ENCODE results near the gene ZNF407.

ZNF407 gene

DNA sequence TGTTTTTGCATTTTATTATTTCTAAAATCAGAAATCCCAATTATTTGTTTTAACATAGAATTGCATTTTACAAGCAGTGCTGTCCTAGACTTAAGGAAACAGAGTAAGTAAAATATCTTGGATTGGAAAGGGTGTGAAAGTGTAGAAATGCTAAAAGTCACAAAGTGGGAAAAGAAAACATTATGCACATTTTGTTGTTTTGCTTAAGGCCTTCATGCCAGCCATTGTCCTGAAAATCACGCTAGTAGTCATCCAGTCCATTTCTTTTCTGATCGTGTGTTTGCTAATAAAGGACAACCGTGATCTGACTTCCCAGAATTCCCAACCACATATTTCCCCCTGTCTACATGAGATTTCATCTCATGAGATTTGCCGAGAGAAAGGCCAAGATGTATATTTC, 412.2 kb downstream of the ZNF407 start:
- DNase-seq (ENCODE audit: low read depth): no peak

DNA sequence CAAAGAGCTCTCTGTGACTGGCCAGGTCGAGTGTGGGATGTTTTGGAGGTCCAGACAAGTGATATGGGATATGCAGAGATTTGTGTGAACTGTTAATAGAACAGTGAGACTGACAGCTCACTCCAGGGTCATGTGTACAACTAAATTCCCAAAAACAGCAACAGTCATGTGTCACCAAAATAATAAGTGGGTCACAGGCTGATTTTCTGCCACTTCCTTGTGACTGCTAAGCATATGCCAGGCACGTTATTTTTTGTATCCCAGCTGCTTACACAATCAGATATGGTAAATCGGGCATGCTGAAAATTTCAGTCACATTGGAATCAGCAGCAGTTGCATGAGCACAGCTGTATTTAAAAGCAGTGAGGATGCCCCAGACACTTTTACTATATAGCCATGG, 412.6 kb downstream of the ZNF407 start:
- no peak for DNase-seq (ENCODE audit: low read depth)

DNA sequence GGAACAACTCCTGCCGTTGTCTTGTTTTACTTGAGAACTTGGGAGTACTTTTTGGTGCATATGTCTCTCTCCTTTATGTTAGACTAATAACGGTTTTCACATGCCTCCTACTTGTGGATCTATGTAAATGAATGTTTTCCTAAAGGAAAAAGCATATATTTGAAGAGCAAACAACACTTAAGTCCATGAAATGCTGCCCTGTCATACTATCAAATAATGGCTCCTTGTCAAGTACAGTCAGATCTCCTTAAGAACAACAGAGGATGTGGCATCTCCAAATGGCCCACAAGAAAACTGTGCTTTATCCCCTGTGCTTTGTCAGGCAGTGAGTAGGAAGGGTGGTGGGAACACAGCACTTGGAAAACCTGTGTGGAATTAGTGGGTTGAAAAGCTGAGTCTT, 413.0 kb downstream of the ZNF407 start:
- no peak for DNase-seq (ENCODE audit: low read depth)

DNA sequence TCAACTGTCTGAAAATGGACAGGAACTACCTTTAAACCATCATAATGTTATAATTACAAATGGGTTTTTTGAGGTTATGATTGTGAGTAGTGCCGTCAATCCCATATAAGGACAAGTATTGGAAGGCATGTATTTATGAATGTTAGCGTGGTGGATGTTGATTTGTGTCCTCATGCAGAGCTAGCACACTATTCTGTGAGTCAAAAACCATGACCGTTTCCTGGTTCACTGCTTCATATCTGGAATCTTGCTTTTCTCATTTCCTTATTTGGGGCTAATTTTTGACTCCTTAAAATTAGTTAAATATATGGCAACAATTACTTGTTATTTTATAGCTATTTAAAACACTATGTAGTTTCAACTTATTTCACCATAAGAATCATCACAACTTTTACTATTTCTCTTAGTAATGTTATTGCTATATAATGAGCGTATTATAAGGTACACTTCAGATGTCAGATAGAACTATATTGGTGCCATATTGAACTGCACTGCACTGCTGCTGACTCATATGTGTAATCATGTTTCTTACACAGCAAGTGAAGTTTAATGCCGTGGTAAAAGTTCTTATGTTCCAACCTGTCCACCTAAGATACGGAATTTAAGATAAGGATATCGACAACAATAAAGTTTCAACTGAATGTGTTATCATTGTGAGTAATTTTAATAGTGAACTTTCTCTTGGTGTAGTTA, 418.5 kb downstream of the ZNF407 start:
- DNase-seq (ENCODE audit: low read depth): no peak

DNA sequence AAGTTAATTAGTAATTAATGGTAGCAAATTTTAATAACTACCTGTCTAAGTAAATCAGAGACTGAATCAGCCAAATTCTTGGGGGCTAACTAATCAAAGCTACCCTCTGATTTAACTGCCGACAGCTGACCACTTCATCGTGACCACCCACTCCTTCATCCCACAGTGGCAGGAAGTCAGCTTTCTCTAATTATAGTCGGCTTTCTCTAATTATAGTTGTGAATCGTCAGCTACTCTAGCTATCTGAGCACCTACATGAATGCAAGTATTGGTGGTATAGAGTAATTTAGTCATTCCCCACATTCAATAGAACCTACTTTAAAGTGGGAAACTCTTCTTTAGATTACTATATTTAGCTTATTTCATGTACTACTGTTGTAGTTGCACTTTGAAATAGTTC, 425.8 kb downstream of the ZNF407 start:
- DNase-seq (ENCODE audit: low read depth): no peak

DNA sequence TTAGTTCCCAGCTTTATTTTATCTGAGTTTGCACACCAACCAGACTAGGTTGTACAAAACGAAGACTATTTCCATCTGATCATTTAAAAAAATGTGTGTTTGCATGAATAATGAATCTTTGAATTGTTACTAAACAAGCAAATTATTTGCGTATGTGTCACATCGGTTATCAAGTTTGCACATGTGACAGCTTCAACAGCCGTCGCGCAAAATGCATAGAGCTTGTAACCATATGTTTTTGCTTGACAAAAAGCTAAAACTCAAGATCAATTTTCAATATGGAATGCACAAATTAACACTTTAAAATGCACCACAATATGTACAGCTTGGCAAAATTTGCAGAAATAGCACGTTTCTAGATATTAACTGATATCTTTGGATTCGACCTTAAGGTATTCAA, 427.2 kb downstream of the ZNF407 start:
- no peak for DNase-seq (ENCODE audit: low read depth)

DNA sequence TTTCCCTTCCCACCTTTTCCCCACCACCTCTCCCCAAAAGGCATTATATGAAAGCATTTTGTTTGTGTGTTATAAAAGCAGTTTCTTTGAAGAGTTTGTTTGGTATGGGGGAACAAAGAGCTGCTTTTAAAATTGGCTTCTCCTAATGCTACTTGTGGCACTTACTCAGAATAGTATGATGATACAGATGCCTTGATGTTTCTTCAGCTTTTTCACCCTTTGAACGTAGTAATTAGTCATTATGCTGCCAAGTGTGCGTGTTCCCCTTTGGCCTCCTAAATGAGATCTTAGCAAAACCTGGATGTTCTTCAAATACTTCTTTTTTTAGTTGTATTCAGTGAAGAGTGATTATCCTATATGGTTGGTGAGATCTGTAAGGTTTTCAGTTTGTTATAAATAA, 427.9 kb downstream of the ZNF407 start:
- DNase-seq (ENCODE audit: low read depth): no peak

DNA sequence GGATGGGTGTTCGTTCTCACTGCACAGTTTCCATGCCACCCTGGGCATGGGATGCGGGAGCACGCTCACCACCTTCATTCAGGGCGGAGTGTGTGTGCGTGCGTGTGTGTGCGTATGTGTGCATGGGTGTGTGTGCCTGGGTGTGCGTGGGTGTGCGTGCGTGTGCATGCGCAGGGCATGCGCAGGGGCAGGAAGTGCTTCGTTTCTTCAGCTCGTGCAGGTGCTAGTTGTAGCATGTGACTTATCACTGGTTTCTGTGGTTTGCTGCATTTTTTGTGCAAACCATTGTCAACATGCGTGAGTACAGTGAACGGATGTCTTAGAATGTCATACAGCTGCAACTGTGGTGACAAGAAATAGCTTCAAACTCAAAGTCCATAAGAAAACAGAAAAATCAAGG, 431.8 kb downstream of the ZNF407 start:
- no peak for DNase-seq (ENCODE audit: low read depth)

DNA sequence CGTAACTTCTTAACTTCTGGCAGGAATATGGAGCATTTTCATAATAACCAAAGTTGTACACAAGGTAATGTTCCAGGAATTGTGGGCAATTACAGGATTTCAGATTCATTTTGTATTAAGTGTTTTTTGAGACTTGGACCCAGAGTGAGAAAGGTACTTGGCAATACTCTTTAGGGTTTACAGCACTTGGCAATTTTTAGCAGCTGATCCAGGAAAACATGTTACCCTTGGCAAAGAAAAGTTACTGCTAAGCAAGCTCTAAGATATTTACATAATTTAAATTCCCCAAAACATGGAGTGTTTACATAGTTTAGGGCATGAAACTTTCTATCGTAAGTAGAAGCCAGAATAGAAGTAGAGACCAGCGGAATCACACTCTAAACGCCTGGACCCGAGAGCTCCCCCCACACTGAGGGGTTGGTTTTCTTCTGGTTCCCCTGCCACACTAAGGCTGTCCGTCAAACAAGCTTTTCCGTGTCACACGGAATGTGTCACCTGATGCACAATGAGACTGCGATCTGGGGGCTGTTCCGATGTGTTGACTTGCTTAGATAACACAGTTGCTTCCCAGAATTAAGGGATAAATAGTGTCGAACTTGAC, 434.1 kb downstream of the ZNF407 start:
- DNase-seq (ENCODE audit: low read depth): no peak

DNA sequence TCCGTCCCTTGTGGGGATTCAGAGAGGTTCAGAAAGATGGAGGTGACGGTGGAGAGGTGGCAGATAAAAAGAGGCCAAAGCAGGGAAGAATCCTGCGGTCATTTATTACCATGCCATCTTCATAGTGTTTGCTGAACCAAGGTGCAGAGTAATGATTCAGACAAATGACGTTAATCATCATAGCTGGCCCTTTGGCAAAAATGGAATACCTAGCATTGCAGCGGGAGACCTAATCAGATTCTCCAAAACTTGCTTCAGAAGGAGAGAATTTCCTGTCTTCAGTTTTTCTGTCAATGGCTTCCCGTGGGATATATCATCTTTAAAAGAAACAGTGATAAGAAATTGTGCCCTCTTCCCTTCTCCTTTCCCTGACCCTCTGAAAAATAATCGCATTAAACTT, 435.8 kb downstream of the ZNF407 start:
- no peak for DNase-seq (ENCODE audit: low read depth)

DNA sequence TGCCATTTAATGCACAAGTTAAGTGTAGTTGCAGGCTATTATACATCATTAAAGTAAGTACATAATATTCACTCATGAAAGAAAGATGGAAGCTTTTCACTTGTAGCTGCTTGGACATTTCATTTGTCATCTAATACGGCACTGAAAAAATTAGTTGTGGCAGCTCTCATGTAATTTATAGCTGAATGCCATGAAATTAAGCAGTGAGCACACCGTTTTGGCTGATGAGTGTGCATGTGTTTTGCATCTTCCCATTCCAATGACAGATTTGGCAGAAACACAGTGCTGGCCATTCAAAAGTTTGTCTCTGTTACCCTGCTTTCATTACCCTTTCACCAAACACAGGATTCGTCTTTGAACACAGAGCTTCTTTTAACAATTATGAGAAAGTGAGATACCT, 437.3 kb downstream of the ZNF407 start:
- DNase-seq (ENCODE audit: low read depth): no peak

DNA sequence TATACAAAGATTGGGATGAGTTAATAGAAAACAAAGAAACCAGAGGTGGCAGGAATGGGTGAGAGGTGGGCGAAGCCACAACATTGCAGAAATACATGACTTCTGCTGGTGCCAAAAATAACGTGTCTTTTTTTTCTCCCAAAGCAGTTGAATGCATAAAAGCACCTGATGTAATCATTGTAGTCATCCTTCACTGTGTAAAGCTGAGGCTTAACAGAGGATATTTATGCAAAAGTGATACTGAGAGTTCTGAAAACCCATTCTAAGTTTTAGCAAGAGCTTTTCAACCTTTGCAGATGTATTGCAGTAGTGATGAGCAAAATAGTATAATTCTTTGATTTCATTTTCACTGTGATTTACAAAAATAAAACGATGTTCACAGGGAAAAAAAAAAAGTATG, 438.3 kb downstream of the ZNF407 start:
- DNase-seq (ENCODE audit: low read depth): no peak

DNA sequence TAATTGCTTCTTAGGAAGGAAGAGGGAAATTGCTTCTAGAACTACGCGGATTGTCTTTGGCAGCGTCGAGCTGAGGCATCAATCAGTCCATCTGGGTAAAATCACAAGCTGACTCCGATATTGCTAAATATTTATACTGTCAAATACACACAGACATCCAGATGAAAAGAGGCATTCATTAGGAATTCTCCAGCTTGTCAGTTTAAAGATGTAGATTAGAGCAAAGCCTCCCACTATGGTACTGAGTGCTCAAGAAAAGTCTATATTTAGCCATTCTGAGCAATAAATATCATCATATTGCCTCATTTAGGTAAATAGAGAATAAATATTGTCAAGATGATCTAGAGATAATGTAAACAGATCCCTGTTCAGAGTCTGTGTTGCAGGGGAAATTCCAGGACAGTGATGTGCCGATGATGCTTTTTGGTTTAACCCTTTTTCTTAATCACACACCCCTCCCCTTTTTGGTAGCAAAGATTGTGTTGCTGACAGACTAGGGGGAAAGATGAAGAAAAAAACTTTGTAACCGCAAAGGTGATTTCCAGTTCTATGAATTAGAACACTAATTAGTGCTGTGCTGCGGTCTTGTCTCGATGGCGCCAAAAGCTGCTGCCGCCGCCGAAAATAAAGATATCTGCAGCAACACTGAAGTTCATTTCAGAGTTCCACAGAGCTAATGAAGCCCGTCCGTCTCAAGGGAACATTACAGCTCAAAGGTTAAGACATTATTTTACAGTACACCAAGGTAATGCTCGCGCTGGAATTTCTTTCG, 439.4 kb downstream of the ZNF407 start:
- no peak for DNase-seq (ENCODE audit: low read depth)

DNA sequence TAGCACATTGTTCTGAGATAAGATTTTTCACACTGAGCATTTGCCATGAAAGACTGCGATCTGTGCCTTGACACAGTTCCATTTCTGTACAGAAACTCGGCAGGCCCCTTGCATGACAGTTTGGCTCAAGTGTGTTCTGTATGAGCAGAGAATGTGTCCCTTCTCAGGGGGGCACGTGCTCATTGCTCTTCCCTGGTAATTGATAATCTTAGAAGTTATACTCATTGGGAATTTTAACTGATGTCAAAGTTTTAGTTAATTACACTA, 440.0 kb downstream of the ZNF407 start:
- no peak for DNase-seq (ENCODE audit: low read depth)

DNA sequence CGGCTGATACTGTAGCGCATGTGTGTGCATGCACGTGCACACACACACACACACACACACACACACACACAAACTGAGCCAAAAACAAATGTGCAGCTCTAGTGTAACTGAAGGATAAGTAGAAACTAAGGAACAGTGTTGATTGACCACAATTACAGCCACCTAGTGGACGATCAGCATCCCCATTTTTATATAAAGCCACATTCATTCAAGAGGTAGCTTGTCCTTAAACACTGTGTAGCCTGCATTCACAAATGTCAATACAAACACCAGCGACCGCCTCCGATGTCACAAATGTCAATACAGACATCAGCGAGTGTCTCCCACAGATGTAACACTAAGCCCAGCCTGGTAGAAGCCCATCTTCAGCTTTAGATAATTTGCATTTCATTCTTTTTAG, 443.9 kb downstream of the ZNF407 start:
- no peak for DNase-seq (ENCODE audit: low read depth)

DNA sequence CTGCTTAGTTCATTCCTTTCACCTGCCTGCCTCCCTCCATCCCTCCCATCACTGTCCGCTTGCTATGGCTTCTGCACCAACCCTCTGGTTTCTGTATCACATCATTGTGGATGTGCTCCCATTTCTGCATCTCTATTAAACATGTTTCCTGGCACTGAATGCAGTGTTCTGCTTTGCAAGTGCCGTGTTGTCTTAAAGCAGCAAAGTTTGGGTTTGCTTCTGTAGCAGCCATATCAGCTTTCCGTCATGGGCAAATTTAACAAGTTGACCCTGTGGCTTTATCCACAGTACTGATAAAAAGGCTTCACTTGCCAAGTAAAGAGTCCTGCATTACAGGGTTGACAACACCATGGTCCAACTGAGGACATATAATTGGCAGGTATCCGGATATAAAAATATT, 445.8 kb downstream of the ZNF407 start:
- DNase-seq (ENCODE audit: low read depth): no peak

DNA sequence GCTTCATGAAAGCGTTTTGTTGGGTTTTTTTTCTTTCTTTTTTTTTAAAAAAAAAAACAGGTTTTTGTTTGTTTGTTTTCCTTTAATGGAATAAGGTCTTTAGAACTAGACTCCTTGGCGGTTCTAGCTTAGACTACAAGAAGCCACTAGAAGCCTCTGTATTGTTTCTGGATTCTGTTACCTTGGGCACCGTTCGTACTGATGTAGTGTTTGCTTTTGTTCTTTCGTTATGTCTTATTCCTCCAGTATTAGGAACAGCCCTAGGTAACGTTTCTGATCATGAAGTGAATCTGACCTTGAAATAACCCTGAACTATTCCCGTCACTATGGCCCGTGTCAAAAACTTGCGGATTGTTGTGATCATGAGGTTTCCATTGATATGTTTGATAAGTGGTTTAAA, 446.6 kb downstream of the ZNF407 start:
- DNase-seq (ENCODE audit: low read depth): no peak

DNA sequence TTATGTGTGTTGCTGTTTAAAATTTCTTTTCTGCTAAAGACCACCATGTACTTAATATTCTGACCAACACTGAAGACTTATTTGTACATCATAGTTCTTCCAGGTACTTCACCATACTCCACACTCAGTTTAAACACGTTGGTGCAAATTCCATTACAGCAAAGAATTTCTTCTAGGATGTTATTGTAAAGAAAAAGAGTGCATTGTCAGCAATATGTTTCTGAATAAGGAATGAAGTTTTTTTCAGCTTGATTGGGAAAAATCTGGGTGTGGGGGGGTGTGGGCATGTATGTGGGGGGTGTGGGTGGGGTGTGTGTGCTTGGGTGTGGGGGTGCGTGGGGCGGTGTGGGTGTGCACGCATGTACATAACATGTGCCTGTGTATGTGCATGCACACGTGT, 447.1 kb downstream of the ZNF407 start:
- DNase-seq (ENCODE audit: low read depth): no peak

DNA sequence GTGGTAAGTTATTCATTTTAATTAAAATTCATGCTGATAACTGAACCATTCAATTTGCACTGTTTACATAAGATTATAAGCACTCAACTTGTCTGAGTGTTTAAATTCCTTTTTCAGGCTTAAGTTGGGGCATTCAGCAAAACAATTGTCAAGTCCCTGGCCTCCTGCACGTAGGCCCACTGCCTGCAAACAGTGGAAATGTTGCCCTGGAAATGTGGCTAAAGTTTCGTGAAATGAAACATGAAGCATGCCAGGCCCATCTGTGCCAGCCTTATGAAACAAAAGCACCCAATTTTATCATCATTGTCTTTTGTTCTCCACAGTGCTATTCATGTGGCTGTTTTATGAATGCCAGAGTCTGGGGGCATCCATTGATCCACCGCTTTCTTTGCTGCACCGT, 447.6 kb downstream of the ZNF407 start:
- DNase-seq (ENCODE audit: low read depth): no peak

DNA sequence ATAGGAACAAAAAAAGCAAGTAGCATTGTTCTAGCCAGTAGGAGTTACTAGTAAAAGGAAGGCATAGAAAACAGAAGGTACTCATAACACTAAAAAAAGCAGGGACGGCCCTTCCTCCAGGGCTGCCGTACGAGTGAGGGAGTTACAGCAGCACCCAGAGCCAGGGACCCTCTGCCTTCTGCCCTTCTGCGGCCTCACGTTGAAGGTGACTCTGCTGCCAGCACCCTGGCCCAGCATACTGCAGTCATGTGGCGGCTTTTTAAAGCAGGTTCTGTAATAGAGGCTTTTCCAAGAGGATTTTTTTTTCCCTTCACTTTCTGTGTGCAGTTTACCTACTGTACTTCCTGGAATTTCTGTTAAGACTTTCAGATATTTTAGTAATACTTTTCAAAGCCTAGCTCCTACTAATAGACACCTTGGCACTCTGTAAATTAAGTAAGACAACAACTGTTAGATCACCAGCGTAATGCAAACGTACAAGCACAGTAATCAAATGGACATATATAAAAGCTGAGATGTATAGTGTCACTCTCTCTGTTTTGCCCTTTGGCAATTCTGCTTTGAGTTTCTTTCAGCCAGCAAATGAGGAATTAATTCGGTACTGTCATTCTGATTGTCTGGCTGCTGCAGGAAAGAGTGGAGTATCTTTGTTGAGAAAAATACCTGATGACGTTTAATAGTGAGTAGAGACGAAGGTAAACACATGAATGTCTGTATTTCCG, 449.7 kb downstream of the ZNF407 start:
- DNase-seq (ENCODE audit: low read depth): no peak

DNA sequence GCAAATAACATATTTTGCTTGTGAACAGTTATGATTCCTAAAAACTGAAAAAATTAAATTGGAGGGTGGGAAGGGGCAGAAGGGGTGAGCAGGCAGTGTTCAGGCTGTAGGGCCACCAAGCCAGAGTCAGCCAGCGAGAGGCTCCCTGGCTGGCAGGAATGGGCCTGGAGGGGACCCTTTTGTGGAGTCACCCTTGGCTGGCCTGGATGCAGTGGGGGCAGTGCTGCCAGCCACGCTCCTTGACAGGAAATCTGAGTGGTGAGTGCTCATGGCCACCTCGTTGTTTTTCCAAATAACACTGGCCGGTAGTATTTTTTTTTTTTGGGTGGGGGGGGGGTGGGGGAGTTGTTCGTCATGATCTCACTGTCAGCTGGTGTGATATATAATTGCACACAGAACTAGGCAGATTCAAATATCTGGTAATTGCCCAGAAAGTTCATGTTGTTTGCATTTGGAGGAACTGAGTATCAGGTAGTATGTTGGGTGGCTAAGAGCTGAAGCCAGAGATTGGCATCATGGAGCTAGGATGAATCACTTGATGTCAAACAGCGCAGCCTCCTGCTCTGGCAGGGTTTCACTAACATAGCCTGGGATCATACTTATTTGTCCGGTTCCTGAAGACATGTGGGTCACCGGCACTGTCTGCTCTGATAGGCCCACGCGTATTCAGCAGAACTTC, 451.2 kb downstream of the ZNF407 start:
- no peak for DNase-seq (ENCODE audit: low read depth)

DNA sequence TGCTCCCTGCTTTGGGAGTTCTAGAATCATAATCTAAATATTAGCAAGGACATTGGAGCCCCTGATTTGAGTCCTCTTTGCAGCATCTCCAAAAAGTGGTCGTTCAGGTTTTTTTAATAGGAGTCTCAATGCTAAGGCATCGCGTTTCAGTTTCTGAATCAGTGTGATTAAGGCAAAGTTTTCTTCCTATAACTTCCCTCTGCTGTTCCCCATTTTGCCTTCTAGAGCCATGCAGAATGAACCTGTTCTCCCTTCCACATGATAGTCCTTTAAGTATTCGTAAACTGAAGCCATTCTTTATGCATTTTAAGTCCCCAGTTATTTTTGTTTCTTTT, 451.8 kb downstream of the ZNF407 start:
- no peak for DNase-seq (ENCODE audit: low read depth)

DNA sequence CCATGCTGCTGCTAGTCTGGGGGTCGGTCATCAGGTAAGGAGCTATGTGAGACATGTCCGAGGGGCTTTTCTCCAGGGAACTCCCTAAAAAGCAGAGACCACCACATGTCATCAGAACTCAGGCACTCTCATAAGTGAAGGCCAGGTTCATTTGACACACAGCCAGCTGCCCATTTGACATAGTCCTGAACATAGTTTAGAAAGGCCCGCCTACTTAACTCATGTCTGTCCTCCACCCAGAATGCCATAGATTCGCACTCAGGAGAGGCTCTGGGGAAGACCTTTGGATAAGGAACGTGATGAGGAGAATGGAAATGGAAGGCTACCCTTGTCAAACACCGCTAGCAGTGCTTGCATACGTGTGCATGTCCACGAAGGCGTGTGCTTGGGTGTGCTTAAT, 454.1 kb downstream of the ZNF407 start:
- DNase-seq (ENCODE audit: low read depth): no peak

Measured in HS-5 (cell line).